WTC11 (cell line): ENCODE data around the gene YY1AP1. TPM values are rescaled to one million over a fixed set of nuclear protein-coding genes. Genes with fewer than 3 reads are reported as not detected.

Experiments used
- ATAC-seq: fragments of 200-7000 bp; cut with Tn5 transposase; 2 replicates; pipeline ENCODE4 v1.10.0; 2021; ENCODE audit warnings: mild to moderate bottlenecking, moderate library complexity
- CTCF ChIA-PET: fragments of 300-600 bp; sonication (Branson Sonifier 250); formaldehyde crosslinking; loops from one replicate; lab custom pipeline; 2021; ENCODE audit warnings: antibody characterized with exemption; lab: Charles Lee
- POLR2A ChIA-PET: fragments of 350-600 bp; sonication (Branson Sonifier 250); formaldehyde crosslinking; loops from one replicate; lab custom pipeline; 2021; ENCODE audit warnings: antibody characterized with exemption; lab: Charles Lee
- DNase-seq: peaks from one replicate; pipeline ENCODE4 v3.0.0; 2021; ENCODE audit warnings: low spot score
- H3K27ac Mint-ChIP-seq: 2 replicates; pipeline ENCODE4 v1.8.0; 2021; ENCODE audit warnings: mixed read lengths
- H3K27me3 Mint-ChIP-seq: 2 replicates; pipeline ENCODE4 v1.8.0; 2021; ENCODE audit warnings: low read depth, mild to moderate bottlenecking, moderate library complexity, mixed read lengths
- H3K36me3 Mint-ChIP-seq: 2 replicates; pipeline ENCODE4 v1.8.0; 2021; ENCODE audit warnings: mixed read lengths
- H3K4me1 Mint-ChIP-seq: 2 replicates; pipeline ENCODE4 v1.8.0; 2022; ENCODE audit warnings: mixed read lengths
- H3K4me3 Mint-ChIP-seq: 2 replicates; pipeline ENCODE4 v1.8.0; 2021; ENCODE audit warnings: mild to moderate bottlenecking, moderate library complexity, mixed read lengths
- H3K9me3 Mint-ChIP-seq: 2 replicates; pipeline ENCODE4 v1.8.0; 2021; ENCODE audit warnings: mixed read lengths
- CREB1 ChIP-seq: sonication (generic); formaldehyde crosslinking; IDR thresholded peaks from 2 replicates; pipeline ENCODE4 v1.8.0; 2023; ENCODE audit warnings: mild to moderate bottlenecking, missing genetic modification reagents
- CREM ChIP-seq: sonication (generic); formaldehyde crosslinking; IDR thresholded peaks from 2 replicates; pipeline ENCODE4 v1.8.1; 2022; ENCODE audit warnings: mild to moderate bottlenecking, missing genetic modification reagents, moderate library complexity
- GTF2I ChIP-seq: fragments of 250-450 bp; sonication (Bioruptor Pico); conservative IDR thresholded peaks from 2 replicates; pipeline ENCODE4 v1.4.0; 2021; ENCODE audit warnings: mild to moderate bottlenecking
- JAZF1 ChIP-seq: fragments of 250-450 bp; sonication (Bioruptor Pico); IDR thresholded peaks from 2 replicates; pipeline ENCODE4 v1.9.0; 2021; ENCODE audit warnings: moderate library complexity, mild to moderate bottlenecking, inconsistent platforms
- NR1H2 ChIP-seq: sonication (generic); formaldehyde crosslinking; IDR thresholded peaks from 2 replicates; pipeline ENCODE4 v1.9.0; 2021; ENCODE audit warnings: mild to moderate bottlenecking, moderate library complexity, missing genetic modification reagents
- OVOL2 ChIP-seq: fragments of 250-450 bp; sonication (Bioruptor Pico); IDR thresholded peaks from 2 replicates; pipeline ENCODE4 v1.9.0; 2021; ENCODE audit warnings: mild to moderate bottlenecking, borderline replicate concordance
- ZBTB21 ChIP-seq: sonication (generic); formaldehyde crosslinking; IDR thresholded peaks from 2 replicates; pipeline ENCODE4 v1.8.1; 2023; ENCODE audit warnings: mild to moderate bottlenecking, missing genetic modification reagents, borderline replicate concordance
- ZNF138 ChIP-seq: sonication (generic); formaldehyde crosslinking; conservative IDR thresholded peaks from 2 replicates; pipeline ENCODE4 v1.8.1; 2022; ENCODE audit warnings: mild to moderate bottlenecking, moderate library complexity, missing genetic modification reagents
- ZNF396 ChIP-seq: fragments of 250-450 bp; sonication (Bioruptor Pico); IDR thresholded peaks from 2 replicates; pipeline ENCODE4 v1.8.0; 2021; ENCODE audit warnings: mild to moderate bottlenecking, moderate library complexity, borderline replicate concordance
- ZNF671 ChIP-seq: fragments of 250-450 bp; sonication (Bioruptor Pico); IDR thresholded peaks from 2 replicates; pipeline ENCODE4 v1.8.0; 2021; ENCODE audit warnings: mild to moderate bottlenecking
- total RNA-seq: library from RNA; stranded (reverse); gene quantifications from 3 replicates; pipeline ENCODE4 v1.2.3, GENCODE V29; 2021
- TF ChIP-seq, protein P1 (sequence below): sonication (generic); formaldehyde crosslinking; IDR thresholded peaks from 2 replicates; pipeline ENCODE4 v1.8.0; 2023; ENCODE audit warnings: mild to moderate bottlenecking, missing genetic modification reagents
- TF ChIP-seq, protein P2 (sequence below): sonication (generic); formaldehyde crosslinking; IDR thresholded peaks from 2 replicates; pipeline ENCODE4 v1.8.1; 2022; ENCODE audit warnings: low read depth, mild to moderate bottlenecking, moderate library complexity, missing genetic modification reagents, borderline replicate concordance
- TF ChIP-seq, protein P3 (sequence below): fragments of 250-450 bp; sonication (Bioruptor Pico); IDR thresholded peaks from 2 replicates; pipeline ENCODE4 v1.9.0; 2021; ENCODE audit warnings: mild to moderate bottlenecking, borderline replicate concordance
- TF ChIP-seq, protein P4 (sequence below): sonication (generic); formaldehyde crosslinking; IDR thresholded peaks from 2 replicates; pipeline ENCODE4 v1.8.1; 2023; ENCODE audit warnings: mild to moderate bottlenecking, missing genetic modification reagents
- TF ChIP-seq, protein P5 (sequence below): sonication (generic); formaldehyde crosslinking; IDR thresholded peaks from 2 replicates; pipeline ENCODE4 v1.8.1; 2023; ENCODE audit warnings: mild to moderate bottlenecking, moderate library complexity, missing genetic modification reagents
- TF ChIP-seq, protein P6 (sequence below): fragments of 200-600 bp; IDR thresholded peaks from 2 replicates; pipeline ENCODE4 v1.8.0; 2022; ENCODE audit warnings: antibody characterized with exemption
- TF ChIP-seq, protein P7 (sequence below): sonication (generic); formaldehyde crosslinking; IDR thresholded peaks from 2 replicates; pipeline ENCODE4 v1.8.1; 2022; ENCODE audit warnings: missing genetic modification reagents, borderline replicate concordance

YY1AP1 gene
- total RNA-seq, 1 experiment from 2014 or later, result 45.0 TPM

DNA sequence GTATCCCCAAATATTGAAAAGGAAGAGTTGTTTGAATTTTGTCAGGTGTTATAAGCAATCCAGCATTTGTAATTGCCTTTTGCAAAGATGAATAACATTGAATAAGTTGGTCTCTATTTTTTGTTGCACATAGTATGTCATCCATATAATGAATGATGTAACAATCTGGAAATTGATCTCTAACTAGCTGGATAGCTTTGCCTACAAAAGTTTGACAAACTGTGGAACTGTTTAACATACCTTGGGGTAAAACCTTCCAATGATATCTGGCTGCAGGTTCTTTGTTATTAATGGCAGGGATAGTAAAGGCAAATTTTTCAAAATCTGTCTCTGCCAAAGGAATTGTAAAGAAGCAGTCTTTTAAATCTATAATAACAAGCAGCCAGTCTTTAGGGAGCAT is 8.0 kb upstream of the YY1AP1 start:
- peaks cover 30% of the 10 kb centered on the region for H3K4me1 Mint-ChIP-seq
- DNase-seq (no peak), ATAC-seq (no peak)
- no peak overlapping the region for H3K4me3 Mint-ChIP-seq
- TF ChIP-seq OVOL2 (CRISPR knock-in tag) (no peak), ZNF671 (CRISPR knock-in tag) (no peak)
- TF ChIP-seq, protein P1, sequence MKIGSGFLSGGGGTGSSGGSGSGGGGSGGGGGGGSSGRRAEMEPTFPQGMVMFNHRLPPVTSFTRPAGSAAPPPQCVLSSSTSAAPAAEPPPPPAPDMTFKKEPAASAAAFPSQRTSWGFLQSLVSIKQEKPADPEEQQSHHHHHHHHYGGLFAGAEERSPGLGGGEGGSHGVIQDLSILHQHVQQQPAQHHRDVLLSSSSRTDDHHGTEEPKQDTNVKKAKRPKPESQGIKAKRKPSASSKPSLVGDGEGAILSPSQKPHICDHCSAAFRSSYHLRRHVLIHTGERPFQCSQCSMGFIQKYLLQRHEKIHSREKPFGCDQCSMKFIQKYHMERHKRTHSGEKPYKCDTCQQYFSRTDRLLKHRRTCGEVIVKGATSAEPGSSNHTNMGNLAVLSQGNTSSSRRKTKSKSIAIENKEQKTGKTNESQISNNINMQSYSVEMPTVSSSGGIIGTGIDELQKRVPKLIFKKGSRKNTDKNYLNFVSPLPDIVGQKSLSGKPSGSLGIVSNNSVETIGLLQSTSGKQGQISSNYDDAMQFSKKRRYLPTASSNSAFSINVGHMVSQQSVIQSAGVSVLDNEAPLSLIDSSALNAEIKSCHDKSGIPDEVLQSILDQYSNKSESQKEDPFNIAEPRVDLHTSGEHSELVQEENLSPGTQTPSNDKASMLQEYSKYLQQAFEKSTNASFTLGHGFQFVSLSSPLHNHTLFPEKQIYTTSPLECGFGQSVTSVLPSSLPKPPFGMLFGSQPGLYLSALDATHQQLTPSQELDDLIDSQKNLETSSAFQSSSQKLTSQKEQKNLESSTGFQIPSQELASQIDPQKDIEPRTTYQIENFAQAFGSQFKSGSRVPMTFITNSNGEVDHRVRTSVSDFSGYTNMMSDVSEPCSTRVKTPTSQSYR, result no peak
- TF ChIP-seq, protein P2, sequence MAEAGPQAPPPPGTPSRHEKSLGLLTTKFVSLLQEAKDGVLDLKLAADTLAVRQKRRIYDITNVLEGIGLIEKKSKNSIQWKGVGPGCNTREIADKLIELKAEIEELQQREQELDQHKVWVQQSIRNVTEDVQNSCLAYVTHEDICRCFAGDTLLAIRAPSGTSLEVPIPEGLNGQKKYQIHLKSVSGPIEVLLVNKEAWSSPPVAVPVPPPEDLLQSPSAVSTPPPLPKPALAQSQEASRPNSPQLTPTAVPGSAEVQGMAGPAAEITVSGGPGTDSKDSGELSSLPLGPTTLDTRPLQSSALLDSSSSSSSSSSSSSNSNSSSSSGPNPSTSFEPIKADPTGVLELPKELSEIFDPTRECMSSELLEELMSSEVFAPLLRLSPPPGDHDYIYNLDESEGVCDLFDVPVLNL (CRISPR knock-in tag), result no peak
- TF ChIP-seq, protein P3, sequence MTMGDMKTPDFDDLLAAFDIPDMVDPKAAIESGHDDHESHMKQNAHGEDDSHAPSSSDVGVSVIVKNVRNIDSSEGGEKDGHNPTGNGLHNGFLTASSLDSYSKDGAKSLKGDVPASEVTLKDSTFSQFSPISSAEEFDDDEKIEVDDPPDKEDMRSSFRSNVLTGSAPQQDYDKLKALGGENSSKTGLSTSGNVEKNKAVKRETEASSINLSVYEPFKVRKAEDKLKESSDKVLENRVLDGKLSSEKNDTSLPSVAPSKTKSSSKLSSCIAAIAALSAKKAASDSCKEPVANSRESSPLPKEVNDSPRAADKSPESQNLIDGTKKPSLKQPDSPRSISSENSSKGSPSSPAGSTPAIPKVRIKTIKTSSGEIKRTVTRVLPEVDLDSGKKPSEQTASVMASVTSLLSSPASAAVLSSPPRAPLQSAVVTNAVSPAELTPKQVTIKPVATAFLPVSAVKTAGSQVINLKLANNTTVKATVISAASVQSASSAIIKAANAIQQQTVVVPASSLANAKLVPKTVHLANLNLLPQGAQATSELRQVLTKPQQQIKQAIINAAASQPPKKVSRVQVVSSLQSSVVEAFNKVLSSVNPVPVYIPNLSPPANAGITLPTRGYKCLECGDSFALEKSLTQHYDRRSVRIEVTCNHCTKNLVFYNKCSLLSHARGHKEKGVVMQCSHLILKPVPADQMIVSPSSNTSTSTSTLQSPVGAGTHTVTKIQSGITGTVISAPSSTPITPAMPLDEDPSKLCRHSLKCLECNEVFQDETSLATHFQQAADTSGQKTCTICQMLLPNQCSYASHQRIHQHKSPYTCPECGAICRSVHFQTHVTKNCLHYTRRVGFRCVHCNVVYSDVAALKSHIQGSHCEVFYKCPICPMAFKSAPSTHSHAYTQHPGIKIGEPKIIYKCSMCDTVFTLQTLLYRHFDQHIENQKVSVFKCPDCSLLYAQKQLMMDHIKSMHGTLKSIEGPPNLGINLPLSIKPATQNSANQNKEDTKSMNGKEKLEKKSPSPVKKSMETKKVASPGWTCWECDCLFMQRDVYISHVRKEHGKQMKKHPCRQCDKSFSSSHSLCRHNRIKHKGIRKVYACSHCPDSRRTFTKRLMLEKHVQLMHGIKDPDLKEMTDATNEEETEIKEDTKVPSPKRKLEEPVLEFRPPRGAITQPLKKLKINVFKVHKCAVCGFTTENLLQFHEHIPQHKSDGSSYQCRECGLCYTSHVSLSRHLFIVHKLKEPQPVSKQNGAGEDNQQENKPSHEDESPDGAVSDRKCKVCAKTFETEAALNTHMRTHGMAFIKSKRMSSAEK (CRISPR knock-in tag), result no peak
- TF ChIP-seq, protein P4, sequence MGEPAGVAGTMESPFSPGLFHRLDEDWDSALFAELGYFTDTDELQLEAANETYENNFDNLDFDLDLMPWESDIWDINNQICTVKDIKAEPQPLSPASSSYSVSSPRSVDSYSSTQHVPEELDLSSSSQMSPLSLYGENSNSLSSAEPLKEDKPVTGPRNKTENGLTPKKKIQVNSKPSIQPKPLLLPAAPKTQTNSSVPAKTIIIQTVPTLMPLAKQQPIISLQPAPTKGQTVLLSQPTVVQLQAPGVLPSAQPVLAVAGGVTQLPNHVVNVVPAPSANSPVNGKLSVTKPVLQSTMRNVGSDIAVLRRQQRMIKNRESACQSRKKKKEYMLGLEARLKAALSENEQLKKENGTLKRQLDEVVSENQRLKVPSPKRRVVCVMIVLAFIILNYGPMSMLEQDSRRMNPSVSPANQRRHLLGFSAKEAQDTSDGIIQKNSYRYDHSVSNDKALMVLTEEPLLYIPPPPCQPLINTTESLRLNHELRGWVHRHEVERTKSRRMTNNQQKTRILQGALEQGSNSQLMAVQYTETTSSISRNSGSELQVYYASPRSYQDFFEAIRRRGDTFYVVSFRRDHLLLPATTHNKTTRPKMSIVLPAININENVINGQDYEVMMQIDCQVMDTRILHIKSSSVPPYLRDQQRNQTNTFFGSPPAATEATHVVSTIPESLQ, result no peak
- H3K36me3 Mint-ChIP-seq, result peaks cover 76% of the 10 kb centered on the region
- ChIA-PET POLR2A (no interaction called here), CTCF (interaction anchor here (0.5 to 1.0 kb wide), 2 partner anchors 33 to 335 kb away, joined by 3 to 4 read pairs; no protein-coding TSS in a partner anchor)
- no peak overlapping the region for H3K27ac Mint-ChIP-seq
- H3K27me3 Mint-ChIP-seq, result no peaks in the 10 kb centered on the region
- peaks cover 54% of the 10 kb centered on the region for H3K9me3 Mint-ChIP-seq

DNA sequence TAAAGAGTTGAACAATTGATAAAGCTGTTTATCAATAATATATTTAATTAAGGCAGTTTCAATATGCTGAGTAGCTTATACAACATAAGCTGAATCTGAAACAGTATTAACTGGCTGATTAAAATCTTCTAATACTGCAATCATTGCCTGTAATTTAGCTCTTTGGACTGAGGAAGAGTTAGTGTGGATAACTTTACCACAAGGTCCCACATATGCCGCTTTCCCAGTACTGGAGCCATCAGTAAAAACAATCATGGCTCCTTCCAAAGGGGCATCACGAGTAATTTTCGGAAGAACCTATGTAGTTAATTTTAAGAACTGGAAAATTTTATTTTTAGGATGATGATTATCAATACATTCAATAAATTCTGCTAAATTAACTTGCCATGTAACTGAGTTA is 7.0 kb upstream of the YY1AP1 start:
- ATAC-seq, result no peak
- H3K36me3 Mint-ChIP-seq, result peaks cover 85% of the 10 kb centered on the region
- H3K27me3 Mint-ChIP-seq, result no peaks in the 10 kb centered on the region
- H3K4me1 Mint-ChIP-seq, result peaks cover 34% of the 10 kb centered on the region
- CTCF ChIA-PET, result no interaction called here
- no peak for DNase-seq
- H3K27ac Mint-ChIP-seq, result no peak overlapping the region
- no peak overlapping the region for H3K4me3 Mint-ChIP-seq
- H3K9me3 Mint-ChIP-seq, result peaks cover 60% of the 10 kb centered on the region
- POLR2A ChIA-PET, result no interaction called here
- TF ChIP-seq, protein P5, sequence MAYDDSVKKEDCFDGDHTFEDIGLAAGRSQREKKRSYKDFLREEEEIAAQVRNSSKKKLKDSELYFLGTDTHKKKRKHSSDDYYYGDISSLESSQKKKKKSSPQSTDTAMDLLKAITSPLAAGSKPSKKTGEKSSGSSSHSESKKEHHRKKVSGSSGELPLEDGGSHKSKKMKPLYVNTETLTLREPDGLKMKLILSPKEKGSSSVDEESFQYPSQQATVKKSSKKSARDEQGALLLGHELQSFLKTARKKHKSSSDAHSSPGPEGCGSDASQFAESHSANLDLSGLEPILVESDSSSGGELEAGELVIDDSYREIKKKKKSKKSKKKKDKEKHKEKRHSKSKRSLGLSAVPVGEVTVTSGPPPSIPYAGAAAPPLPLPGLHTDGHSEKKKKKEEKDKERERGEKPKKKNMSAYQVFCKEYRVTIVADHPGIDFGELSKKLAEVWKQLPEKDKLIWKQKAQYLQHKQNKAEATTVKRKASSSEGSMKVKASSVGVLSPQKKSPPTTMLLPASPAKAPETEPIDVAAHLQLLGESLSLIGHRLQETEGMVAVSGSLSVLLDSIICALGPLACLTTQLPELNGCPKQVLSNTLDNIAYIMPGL (CRISPR knock-in tag), result no peak
- TF ChIP-seq NR1H2 (CRISPR knock-in tag) (no peak), ZNF396 (CRISPR knock-in tag) (no peak), CREB1 (no peak), CREM (CRISPR knock-in tag) (no peak), ZBTB21 (no peak), ZNF138 (CRISPR knock-in tag) (no peak), GTF2I (CRISPR knock-in tag) (no peak), JAZF1 (no peak), ZNF671 (CRISPR knock-in tag) (no peak)
- TF ChIP-seq, protein P6, sequence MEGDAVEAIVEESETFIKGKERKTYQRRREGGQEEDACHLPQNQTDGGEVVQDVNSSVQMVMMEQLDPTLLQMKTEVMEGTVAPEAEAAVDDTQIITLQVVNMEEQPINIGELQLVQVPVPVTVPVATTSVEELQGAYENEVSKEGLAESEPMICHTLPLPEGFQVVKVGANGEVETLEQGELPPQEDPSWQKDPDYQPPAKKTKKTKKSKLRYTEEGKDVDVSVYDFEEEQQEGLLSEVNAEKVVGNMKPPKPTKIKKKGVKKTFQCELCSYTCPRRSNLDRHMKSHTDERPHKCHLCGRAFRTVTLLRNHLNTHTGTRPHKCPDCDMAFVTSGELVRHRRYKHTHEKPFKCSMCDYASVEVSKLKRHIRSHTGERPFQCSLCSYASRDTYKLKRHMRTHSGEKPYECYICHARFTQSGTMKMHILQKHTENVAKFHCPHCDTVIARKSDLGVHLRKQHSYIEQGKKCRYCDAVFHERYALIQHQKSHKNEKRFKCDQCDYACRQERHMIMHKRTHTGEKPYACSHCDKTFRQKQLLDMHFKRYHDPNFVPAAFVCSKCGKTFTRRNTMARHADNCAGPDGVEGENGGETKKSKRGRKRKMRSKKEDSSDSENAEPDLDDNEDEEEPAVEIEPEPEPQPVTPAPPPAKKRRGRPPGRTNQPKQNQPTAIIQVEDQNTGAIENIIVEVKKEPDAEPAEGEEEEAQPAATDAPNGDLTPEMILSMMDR, result no peak
- TF ChIP-seq, protein P7, sequence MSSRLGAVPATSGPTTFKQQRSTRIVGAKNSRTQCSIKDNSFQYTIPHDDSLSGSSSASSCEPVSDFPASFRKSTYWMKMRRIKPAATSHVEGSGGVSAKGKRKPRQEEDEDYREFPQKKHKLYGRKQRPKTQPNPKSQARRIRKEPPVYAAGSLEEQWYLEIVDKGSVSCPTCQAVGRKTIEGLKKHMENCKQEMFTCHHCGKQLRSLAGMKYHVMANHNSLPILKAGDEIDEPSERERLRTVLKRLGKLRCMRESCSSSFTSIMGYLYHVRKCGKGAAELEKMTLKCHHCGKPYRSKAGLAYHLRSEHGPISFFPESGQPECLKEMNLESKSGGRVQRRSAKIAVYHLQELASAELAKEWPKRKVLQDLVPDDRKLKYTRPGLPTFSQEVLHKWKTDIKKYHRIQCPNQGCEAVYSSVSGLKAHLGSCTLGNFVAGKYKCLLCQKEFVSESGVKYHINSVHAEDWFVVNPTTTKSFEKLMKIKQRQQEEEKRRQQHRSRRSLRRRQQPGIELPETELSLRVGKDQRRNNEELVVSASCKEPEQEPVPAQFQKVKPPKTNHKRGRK (CRISPR knock-in tag), result no peak
